Lung (tissue), 12 donors: Measurements from ENCODE around the gene DAPP1. TPM values are rescaled to one million over a fixed set of nuclear protein-coding genes. Genes with fewer than 3 reads are reported as not detected.

Experiments
- ATAC-seq: fragments of 200-7000 bp; cut with Tn5 transposase; one replicate; pipeline ENCODE4 v1.9.1; 2020; ENCODE audit warnings: moderate number of reproducible peaks; ENCODE audit not compliant: insufficient read depth, low FRiP score
- DNase-seq, 3 donors: peaks; one replicate each; pipeline ENCODE4 v3.0.0-alpha.2; 2013 to 2017
- H3K27ac ChIP-seq, 2 donors: one replicate each; pipeline ENCODE4 v1.5.1; 2013; ENCODE audit warnings: mild to moderate bottlenecking in 2 of 2, moderate library complexity in 2 of 2, control low read depth in 1 of 2, inconsistent platforms in 1 of 2, low read depth in 1 of 2, low read length in 1 of 2
- H3K27me3 ChIP-seq, 3 donors: one replicate each; pipeline ENCODE4 v1.5.1; 2013; ENCODE audit warnings: low read length in 2 of 3; ENCODE audit not compliant: control insufficient read depth in 3 of 3, insufficient read depth in 3 of 3
- H3K36me3 ChIP-seq, 4 donors: one replicate each; pipeline ENCODE4 v1.5.1; 2013; ENCODE audit warnings: low read length in 4 of 4, mild to moderate bottlenecking in 1 of 4, moderate library complexity in 1 of 4; ENCODE audit not compliant: control insufficient read depth in 4 of 4, insufficient read depth in 4 of 4
- H3K4me1 ChIP-seq, 5 donors: one replicate each; pipeline ENCODE4 v1.5.1; 2013; ENCODE audit warnings: low read length in 5 of 5, mild to moderate bottlenecking in 2 of 5, moderate library complexity in 1 of 5; ENCODE audit not compliant: control insufficient read depth in 5 of 5, insufficient read depth in 5 of 5
- H3K4me3 ChIP-seq: one replicate; pipeline ENCODE4 v1.5.1; 2013; ENCODE audit warnings: mild to moderate bottlenecking, control low read depth, moderate library complexity
- H3K9ac ChIP-seq, 2 donors: one replicate each; pipeline ENCODE4 v1.5.1; 2013; ENCODE audit warnings: low read length in 2 of 2, control low read depth in 1 of 2; ENCODE audit not compliant: insufficient read depth in 1 of 2
- H3K9me3 ChIP-seq, 4 donors: one replicate each; pipeline ENCODE4 v1.5.1; 2013; ENCODE audit warnings: low read length in 3 of 4, mild to moderate bottlenecking in 1 of 4, moderate library complexity in 1 of 4; ENCODE audit not compliant: control insufficient read depth in 4 of 4, insufficient read depth in 3 of 4
- CTCF ChIP-seq: IDR thresholded peaks from 2 replicates; pipeline ENCODE4 v1.5.1; 2012; ENCODE audit warnings: mild to moderate bottlenecking; ENCODE audit errors: control extremely low read depth, extremely low read depth
- WGBS, 2 donors: extraction: QIAGEN DNeasy Blood & Tissue Kit; methylation state at CpG; one replicate each; pipeline ENCODE4 v1.1.7; 2013; 5-methylcytosine and 5-hydroxymethylcytosine counted together
- polyA plus RNA-seq, 2 donors: library from polyadenylated mRNA; stranded (reverse); fragments of 200-250 nt; gene quantifications; one replicate each; pipeline ENCODE4 v1.2.1, GENCODE V29; 2013
- total RNA-seq, 2 donors: library from RNA; depleted of rRNA in 1 of 2; stranded (reverse); fragments of >200 nt in 1 of 2; gene quantifications; one replicate each; pipeline ENCODE4 v1.2.1, GENCODE V29; 2014 to 2021
- donor health status: control.
- donor health status: control.
- donor health status: Bipolar disorder and iron deficiency.
- donor health status: healthy.
- donor health status: DM: yes; HTN: yes; CAD: no.

The DAPP1 gene
- total and polyA plus RNA-seq, 4 donors, result 2.6 to 24.6 (median 11.7) TPM

- peaks cover 0 to 10% (median 2%) of the 10 kb centered on the region in 4 donors for H3K36me3 ChIP-seq
- peaks cover 3 to 20% (median 7%) of the 10 kb centered on the region in 5 donors for H3K4me1 ChIP-seq
- H3K27me3 ChIP-seq, result no peaks in the 10 kb centered on the region
- no peaks in the 10 kb centered on the region for H3K9me3 ChIP-seq
- 3 to 4% methylated on average over 25 to 40 of the region's 40 CpGs for WGBS, 2 donors
- ATAC-seq (peak; percentile 100), DNase-seq (peak; percentile 94 to 96 (median 94))
- peak within 1 kb of the TSS; percentile 76 to 95 for H3K9ac ChIP-seq
- H3K27ac ChIP-seq, result peak within 1 kb of the TSS; percentile 70 to 90
- no peak for TF ChIP-seq CTCF
- peak within 1 kb of the TSS; percentile 89 for H3K4me3 ChIP-seq
Measured at GRCh38 chr4:99894161-99894997, 77.8 kb downstream of the DAPP1 start, which contains the start of gene LAMTOR3. TSS of gene LAMTOR3 (minus strand) at chr4:99894427. CDS start at chr4:99893963, 464 bp downstream.

GRCh38 chr4:99894998-99895397 is 78.4 kb downstream of the DAPP1 start:
- WGBS, 2 donors, result 93 to 96% methylated on average over 16 of the region's 16 CpGs
- TF ChIP-seq CTCF, result no peak
- no peaks in the 10 kb centered on the region for H3K27me3 ChIP-seq
- peaks cover 0 to 7% (median under 1%) of the 10 kb centered on the region in 4 donors for H3K36me3 ChIP-seq
- H3K9ac ChIP-seq, result peak overlapping the region; percentile 31 to 82
- DNase-seq (no peak), ATAC-seq (no peak)
- H3K4me3 ChIP-seq, result no peak overlapping the region
- H3K4me1 ChIP-seq, result peaks cover 3 to 20% (median 7%) of the 10 kb centered on the region in 5 donors
- H3K9me3 ChIP-seq, result no peaks in the 10 kb centered on the region
- H3K27ac ChIP-seq, result peak overlapping the region; percentile 41 to 83

GRCh38 chr4:99915449-99915848 is 98.8 kb downstream of the DAPP1 start:
- 74 to 83% methylated on average over 2 of the region's 2 CpGs for WGBS, 2 donors
- no peak overlapping the region for H3K4me3 ChIP-seq
- no peak overlapping the region for H3K9ac ChIP-seq
- peaks cover 3 to 34% (median 17%) of the 10 kb centered on the region in 4 donors for H3K36me3 ChIP-seq
- H3K4me1 ChIP-seq, result no peaks in the 10 kb centered on the region
- no peaks in the 10 kb centered on the region for H3K27me3 ChIP-seq
- no peak for DNase-seq
- no peak for TF ChIP-seq CTCF
- no peak for ATAC-seq
- peaks cover 0 to 4% (median 1%) of the 10 kb centered on the region in 4 donors for H3K9me3 ChIP-seq
- no peak overlapping the region for H3K27ac ChIP-seq
